ENCODE measurements around the gene OGA. TPM values are rescaled to one million over a fixed set of nuclear protein-coding genes. Genes with fewer than 3 reads are reported as not detected.
A peak's percentile ranks its signal among the peaks of the same experiment; 100 is the strongest.

Gene OGA
- 39.7 and 41.7 TPM in 2 replicates for total RNA-seq (2014; rRNA removed; shearing (Covaris generic))

DNA sequence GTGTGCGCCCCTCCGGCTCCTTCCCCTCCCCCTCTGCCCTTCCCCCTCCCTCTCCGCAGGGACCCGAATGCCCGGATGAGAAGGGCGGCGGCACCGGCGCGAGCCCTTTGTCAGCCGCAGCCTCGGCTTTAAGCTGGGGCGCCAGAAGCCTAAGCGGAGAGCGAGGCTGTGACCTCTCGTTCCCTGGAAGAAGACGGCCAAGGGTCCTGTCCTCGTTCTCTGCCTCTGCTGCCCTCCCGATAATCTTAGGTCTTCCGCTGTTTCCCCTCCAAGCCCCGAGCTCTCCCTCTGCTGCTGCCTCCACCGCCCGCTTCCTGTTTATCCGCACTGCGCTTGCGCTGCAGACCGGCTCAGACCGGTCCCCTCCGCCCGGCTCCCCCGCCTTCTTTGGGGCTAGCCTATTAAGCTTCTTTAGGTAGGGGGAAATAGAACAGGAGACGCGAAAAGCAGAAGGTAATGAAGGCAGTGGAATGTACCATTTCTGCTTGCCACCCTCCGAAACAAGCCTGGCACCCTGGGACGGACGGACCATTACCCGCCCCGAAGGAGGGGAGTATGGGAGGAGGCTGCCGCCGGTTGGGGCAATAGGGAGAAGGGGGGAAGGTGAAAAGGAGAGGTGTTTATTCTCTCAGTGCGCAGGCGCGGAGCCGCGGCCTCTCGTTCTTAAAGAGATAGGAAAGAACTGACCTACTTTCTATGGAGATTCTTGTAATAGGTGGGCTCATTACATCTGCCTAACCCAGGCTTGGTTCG, at the start of gene OGA:
Gene OGA (minus strand): TSS at position 326 of the 753 bp plus-strand sequence. CDS start 422 bp downstream, outside the sequence.
- DNase-seq (ENCODE audit: low read depth) = peak; percentile 99

DNA sequence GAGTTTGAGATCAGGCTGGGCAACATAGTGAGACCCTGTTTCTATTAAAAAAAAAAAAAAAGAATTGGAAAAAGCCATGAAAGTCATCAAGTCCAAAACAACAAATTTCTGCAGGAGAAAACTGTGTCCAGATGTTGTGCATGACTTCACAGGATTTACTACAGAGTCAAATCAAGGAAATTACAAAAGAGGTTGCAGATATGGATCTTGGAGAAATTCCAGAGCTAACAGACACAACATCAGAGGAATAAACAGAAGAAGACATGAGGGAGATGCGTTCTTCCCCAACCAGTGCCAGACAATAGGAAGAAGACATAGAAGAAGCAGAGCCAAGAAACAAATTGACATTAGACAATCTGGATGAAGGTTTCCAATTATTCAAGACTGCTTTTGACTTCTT, 49.7 kb upstream of the OGA start:
- peak; percentile 11 for DNase-seq (ENCODE audit: low read depth)

DNA sequence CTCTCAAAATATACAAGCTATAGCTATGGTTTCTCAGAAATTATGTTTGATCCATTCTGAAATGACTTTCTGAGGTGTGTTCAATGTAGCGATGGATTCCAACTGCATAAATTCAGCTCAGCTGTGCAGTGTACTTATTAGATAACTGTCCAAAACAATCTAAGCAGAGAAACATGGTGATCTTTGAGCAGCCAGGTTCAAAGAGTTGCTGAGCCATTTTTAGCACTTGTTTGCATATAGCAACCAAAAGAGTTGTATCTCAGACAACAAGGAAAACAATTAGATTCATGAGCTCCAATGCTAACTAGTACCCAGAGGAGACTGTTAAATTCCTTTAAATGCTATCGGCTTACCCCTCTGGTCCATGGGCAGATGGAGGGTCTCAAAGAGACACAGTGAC, 41.3 kb upstream of the OGA start:
- no peak for DNase-seq (ENCODE audit: low read depth)

DNA sequence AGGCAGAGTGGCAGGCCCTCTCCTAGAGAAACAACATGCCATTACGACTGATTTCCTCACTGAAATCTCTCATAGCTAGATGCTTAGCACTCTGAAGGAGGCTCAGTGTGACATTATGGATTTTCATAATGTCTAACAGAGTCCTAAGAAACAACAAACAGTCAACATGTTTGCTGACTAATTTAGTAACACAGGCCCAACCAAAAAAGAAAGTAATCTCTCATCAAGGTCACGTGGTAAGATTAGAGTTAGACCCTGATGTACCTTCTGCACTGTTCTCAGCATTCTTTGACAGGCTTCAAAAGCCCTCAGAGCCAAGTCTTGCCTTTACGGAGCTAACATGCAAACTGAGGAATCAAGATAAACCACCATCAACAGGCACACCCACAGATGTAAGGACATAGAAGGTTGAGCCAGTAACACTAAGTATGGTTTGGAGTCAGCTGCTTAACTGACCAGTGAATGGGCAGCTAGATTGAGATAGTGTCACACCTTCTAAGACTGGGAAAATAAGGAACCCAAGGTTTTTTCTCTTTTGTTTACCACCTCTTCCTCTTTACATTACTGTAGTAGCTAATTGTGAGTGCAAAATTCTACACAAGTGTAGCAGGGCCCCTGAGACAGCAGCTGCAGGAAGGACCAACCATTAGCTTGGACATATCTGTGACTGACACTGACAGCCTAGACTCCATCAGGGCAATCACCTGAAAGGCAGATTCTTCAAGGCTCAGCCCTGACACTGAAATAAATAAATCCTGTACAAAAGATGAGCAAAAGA, 40.7 kb upstream of the OGA start:
- DNase-seq (ENCODE audit: low read depth) = no peak

DNA sequence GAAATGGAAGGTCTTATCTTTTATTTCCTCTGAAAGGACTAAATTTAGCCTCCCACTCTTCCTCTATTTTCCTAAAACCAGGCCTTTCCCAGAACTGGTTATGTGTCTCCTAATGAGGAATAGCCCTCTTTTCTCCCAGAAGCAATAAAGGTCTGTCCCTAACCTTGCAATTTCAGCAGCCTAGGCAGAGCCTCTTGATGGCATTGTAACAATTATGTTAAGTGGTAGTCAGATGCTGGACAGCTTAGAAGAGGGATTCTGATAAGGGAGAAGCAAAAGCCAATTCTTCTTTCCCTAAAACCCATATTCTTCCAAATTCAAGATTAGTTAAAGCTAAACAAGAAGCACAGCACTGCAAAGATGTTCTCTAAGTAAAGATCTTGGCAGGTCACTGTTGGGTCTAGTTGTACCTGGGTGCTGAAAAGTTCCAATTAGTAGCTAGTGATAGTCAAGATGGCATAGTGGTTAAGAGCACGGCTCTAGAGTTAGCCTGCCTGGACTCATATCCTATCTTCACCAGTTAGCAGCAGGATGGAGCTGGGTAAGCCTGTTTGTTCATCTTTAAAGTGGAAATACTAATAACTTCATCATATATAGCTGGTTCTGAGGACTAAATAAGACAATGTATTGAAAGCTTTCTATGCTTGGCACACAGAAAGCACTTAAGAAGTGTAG, 39.7 kb upstream of the OGA start:
- no peak for DNase-seq (ENCODE audit: low read depth)

DNA sequence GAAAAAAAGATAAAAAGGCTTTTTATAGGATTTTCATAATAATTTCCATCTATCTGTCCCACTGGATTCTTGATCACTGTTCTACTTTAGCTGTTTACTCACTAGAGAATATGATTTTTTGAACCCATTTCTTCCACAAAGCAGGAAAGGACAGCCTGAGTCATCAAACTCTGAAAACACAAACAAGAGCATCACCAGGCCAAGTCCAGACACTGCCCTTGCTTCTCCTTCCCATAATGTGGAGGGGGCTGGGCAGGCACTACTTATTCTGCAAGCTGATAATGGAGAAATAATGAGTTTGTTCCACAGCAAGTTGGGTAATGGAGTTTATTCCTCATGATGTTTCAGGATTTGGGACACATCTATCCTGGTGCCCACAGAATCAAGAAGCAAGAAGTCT, 38.4 kb upstream of the OGA start:
- no peak for DNase-seq (ENCODE audit: low read depth)

DNA sequence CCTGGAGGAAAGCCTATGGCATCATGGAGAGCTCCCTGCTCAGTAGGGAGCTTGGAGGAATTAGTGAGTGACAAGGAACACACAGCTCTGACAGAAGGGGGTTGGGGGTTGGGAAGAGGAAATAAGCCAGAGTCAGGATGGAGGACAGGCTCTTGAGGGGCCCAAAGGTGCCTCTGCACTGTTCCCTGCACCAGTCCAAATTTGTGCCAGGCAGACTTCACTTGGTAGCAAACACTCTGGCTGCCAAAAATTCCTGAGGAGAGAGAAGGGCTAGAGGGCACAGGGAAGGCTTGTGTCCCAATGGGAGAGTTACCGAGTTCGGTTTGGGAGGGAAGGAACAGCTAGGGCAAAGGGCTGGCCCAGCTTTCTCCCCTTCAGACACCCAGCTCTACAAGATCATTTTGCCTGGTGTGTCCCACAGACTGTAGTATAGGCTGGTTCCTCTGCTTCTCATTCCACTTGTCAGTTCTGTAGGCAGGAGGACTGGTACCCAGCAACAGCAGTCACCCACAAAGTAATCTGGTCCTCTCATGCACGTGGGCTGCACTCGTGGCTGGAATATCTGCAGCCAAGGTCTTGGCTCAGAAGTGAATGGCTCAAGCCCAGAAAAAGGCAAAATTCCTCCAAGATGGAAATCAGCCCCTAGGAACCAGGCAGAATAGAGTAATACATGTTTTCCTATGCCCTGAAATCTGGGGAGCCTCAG, 33.3 kb upstream of the OGA start:
- no peak for DNase-seq (ENCODE audit: low read depth)

DNA sequence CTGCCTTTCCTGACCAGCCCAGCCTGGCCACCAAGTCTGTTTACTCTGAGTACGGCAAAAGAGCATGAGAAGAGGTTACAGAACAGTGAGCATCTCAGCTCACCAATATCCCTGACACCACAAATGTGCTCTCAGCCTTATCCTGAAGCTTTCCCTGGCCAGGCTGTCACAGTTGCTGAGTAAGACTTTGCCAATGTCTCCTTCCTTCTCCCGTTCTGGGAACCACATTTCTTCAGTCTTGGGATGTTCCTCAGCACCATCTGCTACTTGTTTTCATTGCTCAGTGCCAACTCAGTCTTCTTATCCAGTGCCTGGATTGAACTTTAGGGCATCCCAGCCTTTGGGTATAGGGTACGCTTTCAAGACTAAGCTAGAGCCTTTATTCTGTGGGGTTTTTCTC, 32.5 kb upstream of the OGA start:
- no peak for DNase-seq (ENCODE audit: low read depth)

DNA sequence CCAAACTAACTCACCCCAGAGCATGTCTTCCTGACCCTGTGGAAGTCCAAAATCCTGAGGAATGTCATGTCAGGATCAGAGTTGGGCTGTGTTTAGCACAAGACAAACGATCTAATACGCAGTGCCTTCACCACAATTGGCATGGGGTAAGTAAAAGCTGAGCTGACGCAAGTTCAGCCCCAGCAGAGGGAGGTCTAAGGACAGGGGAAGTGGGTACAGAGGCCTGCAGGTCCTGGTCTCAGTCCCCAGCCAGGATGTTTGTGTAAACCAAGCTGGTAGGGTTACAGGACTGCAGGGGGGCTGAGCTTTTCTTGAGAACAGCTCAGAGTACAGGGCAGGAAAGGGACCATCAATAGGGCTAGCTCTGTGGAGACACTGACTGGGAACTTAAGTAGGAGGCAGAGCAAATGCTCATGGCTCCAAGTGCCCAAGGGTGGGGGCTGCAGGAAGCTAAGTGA, 30.7 kb upstream of the OGA start:
- DNase-seq (ENCODE audit: low read depth) = no peak

DNA sequence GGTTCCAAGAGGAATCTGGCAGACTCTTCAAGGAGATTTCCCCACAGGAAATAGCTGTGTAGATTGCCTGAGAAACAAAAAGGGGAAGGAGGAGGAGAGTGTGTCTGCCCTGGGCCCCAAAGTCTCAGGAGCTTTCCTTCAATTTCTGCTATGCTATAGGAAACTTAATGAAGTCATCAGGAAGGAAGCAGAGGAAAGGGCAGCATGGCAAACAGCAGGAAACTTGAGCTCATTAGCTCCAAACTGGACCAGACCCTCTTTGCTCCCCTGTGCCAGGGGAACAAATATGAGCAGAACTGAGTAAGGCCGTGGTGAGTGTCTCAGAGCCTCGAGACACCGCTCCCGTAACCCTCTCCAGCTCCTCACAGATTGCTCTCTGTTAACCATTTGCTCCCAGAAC, 30.2 kb upstream of the OGA start:
- no peak for DNase-seq (ENCODE audit: low read depth)

DNA sequence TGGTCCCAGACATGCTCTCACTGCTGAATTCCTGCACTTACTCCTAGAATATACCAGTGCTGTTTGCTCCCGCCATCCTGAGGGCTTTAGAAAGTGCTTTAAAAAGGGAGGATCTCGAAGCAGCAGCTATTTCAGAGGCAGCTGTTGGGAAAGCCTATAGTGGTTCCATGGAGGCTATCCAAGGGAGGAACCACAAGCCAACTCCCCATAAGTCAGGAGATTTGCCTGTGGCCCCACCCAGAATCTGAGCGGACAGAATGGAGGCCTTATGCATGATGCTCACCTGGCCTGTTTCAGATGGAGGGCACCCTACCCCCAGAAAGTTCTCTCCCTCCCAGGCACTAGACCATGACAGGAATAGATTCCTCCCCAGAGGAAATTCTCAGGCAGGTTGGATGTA, 27.6 kb upstream of the OGA start:
- DNase-seq (ENCODE audit: low read depth) = no peak

DNA sequence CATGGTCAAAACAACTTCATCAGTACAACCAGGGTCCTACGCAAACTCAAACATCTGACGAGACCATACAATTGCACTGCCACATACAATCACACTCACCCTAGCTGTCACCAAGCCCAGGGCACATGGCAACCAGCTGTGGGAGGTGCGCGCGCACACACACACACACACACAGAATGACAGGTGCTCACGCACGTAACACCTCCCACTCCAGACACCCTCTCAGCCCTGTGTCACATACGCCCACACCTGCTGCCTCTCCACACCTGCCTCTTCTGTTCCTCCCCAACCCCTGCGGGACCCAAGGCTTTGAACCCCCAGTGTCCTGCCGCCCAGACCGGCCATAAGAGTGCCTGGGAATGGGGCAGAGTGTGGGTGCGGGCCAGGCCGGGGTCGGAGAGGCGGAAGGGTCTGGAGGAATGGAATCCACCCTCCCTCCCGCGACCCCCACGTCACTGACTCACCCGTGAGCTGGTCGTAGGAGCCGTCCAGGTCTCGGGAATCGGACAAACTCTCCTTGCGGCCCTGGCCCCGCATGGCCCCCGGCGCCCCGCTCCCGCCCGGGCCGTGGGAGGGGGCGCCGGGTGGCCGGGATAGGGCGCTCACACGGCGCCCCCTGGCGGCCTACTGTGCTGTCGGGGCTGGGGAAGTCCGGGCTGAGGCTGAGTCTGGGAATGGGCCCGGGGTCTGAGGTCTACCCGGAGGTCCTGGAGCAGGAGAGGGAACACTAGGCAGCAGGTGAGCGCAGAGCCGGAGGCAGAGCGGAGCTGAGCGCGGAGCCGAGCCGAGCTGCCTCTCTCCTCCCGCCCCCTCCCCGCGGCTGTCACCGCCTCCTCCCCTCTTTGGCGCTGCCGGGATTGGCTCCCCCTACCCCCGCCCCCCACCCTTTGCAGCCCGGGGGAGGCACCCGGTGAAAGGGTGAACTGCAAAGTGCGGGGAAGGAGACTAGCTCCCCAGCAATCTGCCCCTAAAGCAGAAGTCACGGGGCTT, 25.1 kb upstream of the OGA start, which contains the start of gene KCNIP2:
Gene KCNIP2 (minus strand): TSS at position 769 of the 990 bp plus-strand sequence. CDS start 232 bp downstream, at position 537.
- DNase-seq (ENCODE audit: low read depth) = no peak

DNA sequence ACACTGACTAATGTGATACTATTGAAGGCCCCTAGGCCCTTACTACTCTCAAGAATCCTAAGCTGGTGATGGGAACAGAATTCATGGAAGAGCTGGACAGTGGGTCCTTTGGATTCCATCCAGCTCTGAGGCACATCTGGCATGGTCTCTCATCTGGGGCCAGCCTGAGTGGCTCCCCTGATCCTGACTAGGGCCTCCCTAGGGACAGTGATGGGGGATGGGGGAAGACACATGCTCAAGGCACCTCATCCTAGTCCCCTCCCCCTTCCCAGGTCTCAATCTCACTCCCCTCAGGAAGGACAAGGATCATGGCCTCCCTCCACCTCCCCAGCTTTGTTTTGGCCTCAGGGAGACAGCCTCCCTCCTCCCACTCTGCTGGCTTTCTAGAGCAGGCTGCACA, 23.6 kb upstream of the OGA start:
- DNase-seq (ENCODE audit: low read depth) = no peak

DNA sequence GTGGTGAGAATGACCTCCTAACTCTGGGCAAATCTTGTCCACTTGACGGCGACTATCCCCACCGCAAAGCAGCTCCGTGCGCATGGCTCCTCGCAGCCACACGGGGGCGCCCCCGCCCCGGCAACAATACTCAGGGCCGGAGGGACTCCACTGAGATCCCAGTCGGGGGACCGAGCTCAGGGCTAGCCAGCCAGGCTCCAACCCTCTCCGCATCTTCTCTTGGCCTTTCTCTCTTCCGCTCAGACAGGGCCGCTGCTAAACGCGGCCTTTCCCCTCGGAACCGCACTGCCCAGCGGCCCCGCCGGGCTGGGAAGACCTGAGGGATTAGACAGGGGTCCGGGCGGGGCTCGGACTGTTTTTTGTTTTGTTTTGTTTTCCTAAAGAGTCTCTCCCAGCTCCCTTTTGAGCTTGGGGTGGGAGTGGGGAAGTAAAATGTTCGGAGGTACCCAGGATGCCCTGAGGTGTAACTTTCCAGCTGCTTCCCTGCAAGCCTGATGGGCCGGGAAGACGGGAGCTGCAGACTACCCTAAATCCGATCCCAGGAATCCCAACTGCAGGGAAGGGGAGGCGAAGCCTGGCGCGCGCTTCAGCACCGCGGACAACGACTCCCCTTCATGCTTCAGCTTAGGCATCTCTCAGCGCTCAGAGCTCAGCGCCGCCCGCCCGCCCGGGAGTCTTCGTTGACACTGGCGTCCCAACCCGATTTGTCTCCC, 22.7 kb upstream of the OGA start:
- DNase-seq (ENCODE audit: low read depth) = peak; percentile 74

DNA sequence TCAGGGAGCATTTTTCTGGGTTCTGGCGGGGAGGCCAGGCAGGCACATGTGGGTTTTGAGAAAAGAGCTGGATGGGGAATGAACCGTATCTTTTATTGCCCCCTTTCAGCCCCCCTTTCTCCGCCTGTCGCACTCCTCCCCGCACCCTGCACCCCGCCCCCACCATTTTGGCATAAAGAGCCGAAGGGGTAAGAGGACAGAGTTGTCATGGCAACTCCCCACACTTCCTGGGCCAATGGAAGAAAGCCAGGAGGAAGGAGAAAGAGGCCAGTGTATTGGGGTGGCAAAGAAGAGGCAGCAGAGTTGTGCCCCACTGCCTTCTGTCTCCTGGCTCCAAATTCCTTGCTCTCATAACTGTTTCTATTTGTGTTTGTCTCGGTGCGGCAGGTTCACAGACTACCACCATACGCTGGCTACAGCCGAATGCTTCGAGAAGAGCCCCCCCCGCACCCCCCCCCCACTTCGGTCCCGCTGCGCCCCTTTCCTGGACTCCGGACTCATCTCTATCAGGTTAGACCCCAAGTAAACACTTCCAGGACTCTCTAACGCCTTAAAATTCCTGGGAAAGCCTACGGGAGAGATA, 21.9 kb upstream of the OGA start:
- DNase-seq (ENCODE audit: low read depth) = peak; percentile 41

DNA sequence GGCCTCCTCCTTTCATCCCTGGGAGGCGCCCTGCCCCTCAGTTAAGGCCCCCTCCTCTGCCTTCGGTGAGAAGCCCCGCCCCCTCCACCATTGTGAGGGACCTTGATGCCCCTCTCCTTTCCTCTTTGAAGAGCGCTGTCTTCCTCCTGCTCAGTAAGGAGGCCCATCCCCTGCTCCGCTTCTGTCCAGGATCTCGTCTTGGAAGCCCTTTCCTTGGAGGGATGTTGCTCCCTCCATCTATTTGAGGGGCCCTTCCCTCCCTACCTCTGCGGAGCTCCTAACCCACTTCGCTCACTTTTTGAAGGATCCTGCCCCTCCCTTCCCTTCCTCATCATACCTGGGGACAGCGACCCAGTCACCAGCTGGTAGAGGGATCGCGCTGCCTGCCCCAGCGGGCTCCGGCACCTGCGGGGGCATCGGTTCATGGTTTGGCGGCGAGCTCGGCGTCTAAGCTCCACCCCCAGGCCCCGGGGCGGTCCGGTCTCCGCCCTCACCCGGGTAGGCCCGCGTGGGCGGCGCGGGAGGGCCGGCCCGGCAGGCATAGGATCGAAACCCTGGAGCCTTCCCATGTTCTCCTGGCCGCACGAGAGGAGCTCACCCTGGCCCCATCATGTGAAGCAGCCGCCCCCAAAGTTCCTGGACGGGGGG, 21.3 kb upstream of the OGA start:
- DNase-seq (ENCODE audit: low read depth) = peak; percentile 16

DNA sequence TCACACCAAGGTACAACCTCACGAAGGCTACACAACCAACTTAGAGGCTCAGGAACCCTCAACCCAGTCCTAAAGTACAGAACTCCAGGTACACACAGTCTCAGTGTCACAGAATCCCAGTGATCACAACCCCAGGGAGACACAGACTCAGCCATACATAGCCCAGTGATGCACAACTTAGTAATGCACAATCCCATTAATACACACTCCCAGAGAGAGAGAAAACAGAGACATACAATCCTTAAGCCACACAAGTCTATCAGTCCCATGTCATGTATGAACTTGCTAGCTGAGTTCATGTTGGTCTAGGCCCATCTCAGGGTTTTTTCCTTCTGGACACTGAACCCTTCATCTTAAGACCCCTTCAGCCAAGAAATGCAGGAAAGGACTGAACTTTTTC, 20.8 kb upstream of the OGA start:
- no peak for DNase-seq (ENCODE audit: low read depth)

DNA sequence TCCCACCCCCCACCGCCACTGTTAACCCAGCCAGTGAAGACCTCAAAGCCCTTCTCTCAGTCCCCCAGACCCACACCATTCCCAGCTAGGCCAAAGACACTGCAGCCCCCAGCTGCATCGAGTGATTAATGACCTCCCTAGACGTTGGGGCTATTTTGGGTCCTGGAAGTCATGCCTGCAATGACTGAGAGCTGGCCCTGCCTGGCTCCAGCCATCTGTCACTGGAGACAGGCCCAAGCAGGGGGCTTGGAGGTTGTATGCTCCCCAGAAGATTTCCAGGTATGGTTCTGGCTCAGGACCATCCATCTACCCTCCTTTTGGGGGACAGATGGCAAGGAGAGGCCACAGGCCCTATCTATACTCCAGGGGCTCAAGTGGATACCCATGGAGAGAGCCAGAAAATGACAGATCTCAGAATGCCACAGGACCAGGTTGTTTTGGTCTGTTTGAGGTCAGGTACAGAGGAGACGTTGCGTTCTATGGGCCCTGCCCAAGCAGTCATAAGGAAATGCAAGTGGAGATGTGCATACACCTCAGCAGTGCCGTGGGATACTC, 20.2 kb upstream of the OGA start:
- DNase-seq (ENCODE audit: low read depth) = no peak

DNA sequence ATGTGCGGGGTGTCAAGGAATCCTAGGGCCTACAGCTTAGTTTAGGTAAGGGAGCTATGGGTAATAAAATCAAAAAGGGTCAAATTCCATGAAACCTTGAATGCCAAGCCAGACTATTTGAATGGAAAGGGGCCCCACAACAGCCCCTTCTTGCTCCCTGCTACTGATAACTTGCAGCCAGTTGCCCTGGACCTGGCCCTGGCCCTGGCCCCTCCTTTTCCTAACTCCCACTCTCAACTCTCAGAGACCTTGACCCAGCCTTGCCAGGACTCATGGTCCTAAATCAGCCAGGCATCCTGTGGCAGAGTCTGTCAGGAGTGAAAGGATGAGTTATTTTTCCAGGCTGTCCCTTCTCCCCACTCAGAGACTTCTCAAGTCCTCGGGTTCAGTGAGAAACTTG, 19.5 kb upstream of the OGA start:
- DNase-seq (ENCODE audit: low read depth) = no peak

Data from RPMI7951 (cell line).